ENCODE measurements around the gene UBE2G1. TPM values are rescaled to one million over a fixed set of nuclear protein-coding genes. Genes with fewer than 3 reads are reported as not detected.

Gene UBE2G1
- total and polyA plus RNA-seq, 4 donors, result 19.9 to 25.3 (median 21.3) TPM

GRCh38 chr17:4365628-4366326, 698 bp downstream of the UBE2G1 start (continued):
- TF ChIP-seq CTCF (IDR thresholded peaks at IDR 0.05; ENCODE audit: low read depth, low read length, missing input control) (no peak), EGR1 (IDR thresholded peaks at IDR 0.05; ENCODE audit: low read depth in 2 of 2) (no peak), HNF4G (IDR thresholded peaks at IDR 0.05) (no peak), FOXA2 (IDR thresholded peaks at IDR 0.05) (no peak)
- TF ChIP-seq, protein P1, sequence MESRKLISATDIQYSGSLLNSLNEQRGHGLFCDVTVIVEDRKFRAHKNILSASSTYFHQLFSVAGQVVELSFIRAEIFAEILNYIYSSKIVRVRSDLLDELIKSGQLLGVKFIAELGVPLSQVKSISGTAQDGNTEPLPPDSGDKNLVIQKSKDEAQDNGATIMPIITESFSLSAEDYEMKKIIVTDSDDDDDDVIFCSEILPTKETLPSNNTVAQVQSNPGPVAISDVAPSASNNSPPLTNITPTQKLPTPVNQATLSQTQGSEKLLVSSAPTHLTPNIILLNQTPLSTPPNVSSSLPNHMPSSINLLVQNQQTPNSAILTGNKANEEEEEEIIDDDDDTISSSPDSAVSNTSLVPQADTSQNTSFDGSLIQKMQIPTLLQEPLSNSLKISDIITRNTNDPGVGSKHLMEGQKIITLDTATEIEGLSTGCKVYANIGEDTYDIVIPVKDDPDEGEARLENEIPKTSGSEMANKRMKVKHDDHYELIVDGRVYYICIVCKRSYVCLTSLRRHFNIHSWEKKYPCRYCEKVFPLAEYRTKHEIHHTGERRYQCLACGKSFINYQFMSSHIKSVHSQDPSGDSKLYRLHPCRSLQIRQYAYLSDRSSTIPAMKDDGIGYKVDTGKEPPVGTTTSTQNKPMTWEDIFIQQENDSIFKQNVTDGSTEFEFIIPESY (IDR thresholded peaks at IDR 0.05), result no peak

GRCh38 chr17:4365103-4365627, 1.3 kb downstream of the UBE2G1 start:
- no peaks in the 10 kb centered on the region for H3K27me3 ChIP-seq (ENCODE audit: control insufficient read depth in 4 of 4, insufficient read depth in 4 of 4, low read length in 3 of 4)
- peak overlapping the region; percentile 93 to 95 for H3K27ac ChIP-seq (ENCODE audit: low read depth in 1 of 2, low read length in 2 of 2)
- under 1% methylated on average over 38 of the region's 38 CpGs for WGBS
- peak overlapping the region; percentile 75 to 89 for H3K9ac ChIP-seq (ENCODE audit: low read depth in 1 of 2, low read length in 2 of 2)
- peak; percentile 80 for DNase-seq (ENCODE audit: low spot score)
- H3K36me3 ChIP-seq (ENCODE audit: control insufficient read depth in 4 of 4, insufficient read depth in 3 of 4, low read depth in 1 of 4, low read length in 3 of 4), result peaks cover 0 to 2% (median 0%) of the 10 kb centered on the region in 4 donors
- peaks cover 6 to 14% (median 8%) of the 10 kb centered on the region in 4 donors for H3K4me1 ChIP-seq (ENCODE audit: control insufficient read depth in 4 of 4, insufficient read depth in 4 of 4, low read length in 3 of 4)
- H3K4me3 ChIP-seq (ENCODE audit: low read depth in 1 of 3, low read length in 3 of 3), result peak overlapping the region; percentile 45 to 100 (median 80)
- TF ChIP-seq NR2F2 (IDR thresholded peaks at IDR 0.05) (no peak), TAF1 (conservative IDR thresholded peaks at IDR 0.05) (no peak), FOXA2 (IDR thresholded peaks at IDR 0.05) (no peak), FOXA1 (IDR thresholded peaks at IDR 0.05) (no peak), HNF4G (IDR thresholded peaks at IDR 0.05) (no peak), JUND (IDR thresholded peaks at IDR 0.05) (no peak), HNF4A (conservative IDR thresholded peaks at IDR 0.05) (peak in 1 of 2 donors; percentile 8), YY1 (IDR thresholded peaks at IDR 0.05) (peak; percentile 70), CTCF (IDR thresholded peaks at IDR 0.05; ENCODE audit: low read depth, low read length, missing input control) (no peak), RXRA (IDR thresholded peaks at IDR 0.05) (peak; percentile 13 to 22), SP1 (IDR thresholded peaks at IDR 0.05) (peak; percentile 13), RAD21 (IDR thresholded peaks at IDR 0.05) (peak in 1 of 2 donors; percentile 10), GABPA (IDR thresholded peaks at IDR 0.05 in 1 of 2, conservative IDR thresholded peaks at IDR 0.05 in 1 of 2) (no peak), EGR1 (IDR thresholded peaks at IDR 0.05; ENCODE audit: low read depth in 2 of 2) (no peak)
- TF ChIP-seq, protein P2, sequence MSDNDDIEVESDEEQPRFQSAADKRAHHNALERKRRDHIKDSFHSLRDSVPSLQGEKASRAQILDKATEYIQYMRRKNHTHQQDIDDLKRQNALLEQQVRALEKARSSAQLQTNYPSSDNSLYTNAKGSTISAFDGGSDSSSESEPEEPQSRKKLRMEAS (IDR thresholded peaks at IDR 0.05), result peak; percentile 96
- TF ChIP-seq, protein P3, sequence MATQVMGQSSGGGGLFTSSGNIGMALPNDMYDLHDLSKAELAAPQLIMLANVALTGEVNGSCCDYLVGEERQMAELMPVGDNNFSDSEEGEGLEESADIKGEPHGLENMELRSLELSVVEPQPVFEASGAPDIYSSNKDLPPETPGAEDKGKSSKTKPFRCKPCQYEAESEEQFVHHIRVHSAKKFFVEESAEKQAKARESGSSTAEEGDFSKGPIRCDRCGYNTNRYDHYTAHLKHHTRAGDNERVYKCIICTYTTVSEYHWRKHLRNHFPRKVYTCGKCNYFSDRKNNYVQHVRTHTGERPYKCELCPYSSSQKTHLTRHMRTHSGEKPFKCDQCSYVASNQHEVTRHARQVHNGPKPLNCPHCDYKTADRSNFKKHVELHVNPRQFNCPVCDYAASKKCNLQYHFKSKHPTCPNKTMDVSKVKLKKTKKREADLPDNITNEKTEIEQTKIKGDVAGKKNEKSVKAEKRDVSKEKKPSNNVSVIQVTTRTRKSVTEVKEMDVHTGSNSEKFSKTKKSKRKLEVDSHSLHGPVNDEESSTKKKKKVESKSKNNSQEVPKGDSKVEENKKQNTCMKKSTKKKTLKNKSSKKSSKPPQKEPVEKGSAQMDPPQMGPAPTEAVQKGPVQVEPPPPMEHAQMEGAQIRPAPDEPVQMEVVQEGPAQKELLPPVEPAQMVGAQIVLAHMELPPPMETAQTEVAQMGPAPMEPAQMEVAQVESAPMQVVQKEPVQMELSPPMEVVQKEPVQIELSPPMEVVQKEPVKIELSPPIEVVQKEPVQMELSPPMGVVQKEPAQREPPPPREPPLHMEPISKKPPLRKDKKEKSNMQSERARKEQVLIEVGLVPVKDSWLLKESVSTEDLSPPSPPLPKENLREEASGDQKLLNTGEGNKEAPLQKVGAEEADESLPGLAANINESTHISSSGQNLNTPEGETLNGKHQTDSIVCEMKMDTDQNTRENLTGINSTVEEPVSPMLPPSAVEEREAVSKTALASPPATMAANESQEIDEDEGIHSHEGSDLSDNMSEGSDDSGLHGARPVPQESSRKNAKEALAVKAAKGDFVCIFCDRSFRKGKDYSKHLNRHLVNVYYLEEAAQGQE (IDR thresholded peaks at IDR 0.05), result peak; percentile 15
- TF ChIP-seq, protein P1 (IDR thresholded peaks at IDR 0.05), result peak; percentile 63
- TF ChIP-seq, protein P4, sequence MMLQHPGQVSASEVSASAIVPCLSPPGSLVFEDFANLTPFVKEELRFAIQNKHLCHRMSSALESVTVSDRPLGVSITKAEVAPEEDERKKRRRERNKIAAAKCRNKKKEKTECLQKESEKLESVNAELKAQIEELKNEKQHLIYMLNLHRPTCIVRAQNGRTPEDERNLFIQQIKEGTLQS (IDR thresholded peaks at IDR 0.05), result no peak
- H3K9me3 ChIP-seq (ENCODE audit: control insufficient read depth in 4 of 4, low read length in 3 of 4), result no peaks in the 10 kb centered on the region

Measured in liver (tissue), 9 donors.